Measurements from ENCODE around the gene VPS37C.

Gene VPS37C

GRCh38 chr11:61146416-61146815 lies 14.8 kb downstream of the VPS37C start:
- H3K27ac ChIP-seq: no peak overlapping the region
- H3K36me3 ChIP-seq (ENCODE audit: insufficient read depth): no peaks in the 10 kb centered on the region
- no peak overlapping the region for H3K4me2 ChIP-seq
- no peaks in the 10 kb centered on the region for H4K20me1 ChIP-seq (ENCODE audit: insufficient read depth)
- H3K79me2 ChIP-seq (ENCODE audit: insufficient read depth, low read depth): no peaks in the 10 kb centered on the region
- TF ChIP-seq CTCF (conservative IDR thresholded peaks at IDR 0.05; ENCODE audit: low read depth, low read length): no peak
- H3K9ac ChIP-seq: no peak overlapping the region
- H3K4me3 ChIP-seq (IDR thresholded peaks at IDR 0.05; ENCODE audit: insufficient read depth, low read depth, low read length): no peak overlapping the region
- no peaks in the 10 kb centered on the region for H3K27me3 ChIP-seq (ENCODE audit: insufficient read depth, low read depth)
- peaks cover 18% of the 10 kb centered on the region for H3K4me1 ChIP-seq (ENCODE audit: low read depth, poor library complexity, severe bottlenecking)
- no peak overlapping the region for H2AFZ ChIP-seq (ENCODE audit: low read depth)

GRCh38 chr11:61145228-61146005 lies 15.8 kb downstream of the VPS37C start:
- Histone ChIP-seq H3K9ac (no peak overlapping the region), H2AFZ (ENCODE audit: low read depth) (no peak overlapping the region), H3K36me3 (ENCODE audit: insufficient read depth) (no peaks in the 10 kb centered on the region), H3K79me2 (ENCODE audit: insufficient read depth, low read depth) (no peaks in the 10 kb centered on the region), H3K27me3 (ENCODE audit: insufficient read depth, low read depth) (no peaks in the 10 kb centered on the region), H4K20me1 (ENCODE audit: insufficient read depth) (no peaks in the 10 kb centered on the region), H3K27ac (no peak overlapping the region), H3K4me1 (ENCODE audit: low read depth, poor library complexity, severe bottlenecking) (peaks cover 28% of the 10 kb centered on the region), H3K4me2 (no peak overlapping the region), H3K4me3 (IDR thresholded peaks at IDR 0.05; ENCODE audit: insufficient read depth, low read depth, low read length) (no peak overlapping the region)
- TF ChIP-seq CTCF (conservative IDR thresholded peaks at IDR 0.05; ENCODE audit: low read depth, low read length): no peak

- Histone ChIP-seq H2AFZ (ENCODE audit: low read depth) (no peak overlapping the region), H3K4me1 (ENCODE audit: low read depth, poor library complexity, severe bottlenecking) (peaks cover 35% of the 10 kb centered on the region), H3K4me2 (no peak overlapping the region), H3K4me3 (IDR thresholded peaks at IDR 0.05; ENCODE audit: insufficient read depth, low read depth, low read length) (no peak overlapping the region), H3K79me2 (ENCODE audit: insufficient read depth, low read depth) (no peaks in the 10 kb centered on the region), H3K9ac (no peak overlapping the region), H3K36me3 (ENCODE audit: insufficient read depth) (no peaks in the 10 kb centered on the region), H3K27me3 (ENCODE audit: insufficient read depth, low read depth) (no peaks in the 10 kb centered on the region), H3K27ac (no peak overlapping the region), H4K20me1 (ENCODE audit: insufficient read depth) (no peaks in the 10 kb centered on the region)
- no peak for TF ChIP-seq CTCF (conservative IDR thresholded peaks at IDR 0.05; ENCODE audit: low read depth, low read length)
Observed at GRCh38 chr11:61144511-61145179, 16.6 kb downstream of the VPS37C start.

- Histone ChIP-seq H4K20me1 (ENCODE audit: insufficient read depth) (no peaks in the 10 kb centered on the region), H3K79me2 (ENCODE audit: insufficient read depth, low read depth) (no peaks in the 10 kb centered on the region), H3K36me3 (ENCODE audit: insufficient read depth) (no peaks in the 10 kb centered on the region), H3K4me2 (peak overlapping the region; percentile 80), H3K9ac (no peak overlapping the region; the same call in 1 of the 2 replicates), H3K4me1 (ENCODE audit: low read depth, poor library complexity, severe bottlenecking) (peaks cover 47% of the 10 kb centered on the region), H2AFZ (ENCODE audit: low read depth) (no peak overlapping the region), H3K27ac (peak overlapping the region; percentile 81), H3K27me3 (ENCODE audit: insufficient read depth, low read depth) (no peaks in the 10 kb centered on the region), H3K4me3 (IDR thresholded peaks at IDR 0.05; ENCODE audit: insufficient read depth, low read depth, low read length) (no peak overlapping the region)
- TF ChIP-seq CTCF (conservative IDR thresholded peaks at IDR 0.05; ENCODE audit: low read depth, low read length): no peak
Observed at GRCh38 chr11:61142424-61142823, 18.8 kb downstream of the VPS37C start.
